ENCODE results near the gene KRTAP16-1. TPM values are rescaled to one million over a fixed set of nuclear protein-coding genes. Genes with fewer than 3 reads are reported as not detected.

KRTAP16-1 gene
- total RNA-seq, 1 experiment from 2014 or later = not detected

DNA sequence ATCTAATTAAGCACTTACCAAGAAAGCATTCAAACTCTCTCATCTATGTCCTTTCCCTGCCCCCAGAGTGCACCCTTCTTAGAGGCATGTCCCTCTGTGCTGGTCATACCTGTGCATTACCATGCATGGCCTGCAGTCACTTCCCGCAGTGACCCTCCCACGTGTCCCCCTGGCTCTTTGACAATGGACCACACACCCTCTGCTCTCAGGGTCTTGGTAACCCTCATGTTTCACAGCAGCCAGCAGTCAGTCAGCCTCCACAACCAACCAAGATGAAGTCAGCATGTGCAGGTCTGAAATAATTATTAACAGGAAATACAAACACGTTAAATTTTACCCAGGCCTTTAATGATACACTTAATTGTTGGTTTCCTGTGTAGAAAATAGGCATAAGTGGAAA, 31.4 kb upstream of the KRTAP16-1 start:
- Histone ChIP-seq H3K27ac (ENCODE audit: low read depth, low read length, poor library complexity, severe bottlenecking) (no peak overlapping the region), H3K36me3 (ENCODE audit: insufficient read depth, low read length, poor library complexity, severe bottlenecking) (no peaks in the 10 kb centered on the region), H3K4me1 (ENCODE audit: insufficient read depth, low read length, poor library complexity, severe bottlenecking) (peaks cover 12% of the 10 kb centered on the region), H3K27me3 (replicated peaks; ENCODE audit: insufficient read depth, low read depth, low read length, poor library complexity) (no peaks in the 10 kb centered on the region), H3K9me3 (ENCODE audit: low read depth, low read length, poor library complexity, severe bottlenecking) (no peaks in the 10 kb centered on the region), H3K4me3 (ENCODE audit: low read depth, low read length, poor library complexity, severe bottlenecking) (no peak overlapping the region)
- DNase-seq (ENCODE audit: low spot score) = peak; percentile 3
- no TSS peak for BruUV-seq (replicated peaks)
- TF ChIP-seq, protein P1, sequence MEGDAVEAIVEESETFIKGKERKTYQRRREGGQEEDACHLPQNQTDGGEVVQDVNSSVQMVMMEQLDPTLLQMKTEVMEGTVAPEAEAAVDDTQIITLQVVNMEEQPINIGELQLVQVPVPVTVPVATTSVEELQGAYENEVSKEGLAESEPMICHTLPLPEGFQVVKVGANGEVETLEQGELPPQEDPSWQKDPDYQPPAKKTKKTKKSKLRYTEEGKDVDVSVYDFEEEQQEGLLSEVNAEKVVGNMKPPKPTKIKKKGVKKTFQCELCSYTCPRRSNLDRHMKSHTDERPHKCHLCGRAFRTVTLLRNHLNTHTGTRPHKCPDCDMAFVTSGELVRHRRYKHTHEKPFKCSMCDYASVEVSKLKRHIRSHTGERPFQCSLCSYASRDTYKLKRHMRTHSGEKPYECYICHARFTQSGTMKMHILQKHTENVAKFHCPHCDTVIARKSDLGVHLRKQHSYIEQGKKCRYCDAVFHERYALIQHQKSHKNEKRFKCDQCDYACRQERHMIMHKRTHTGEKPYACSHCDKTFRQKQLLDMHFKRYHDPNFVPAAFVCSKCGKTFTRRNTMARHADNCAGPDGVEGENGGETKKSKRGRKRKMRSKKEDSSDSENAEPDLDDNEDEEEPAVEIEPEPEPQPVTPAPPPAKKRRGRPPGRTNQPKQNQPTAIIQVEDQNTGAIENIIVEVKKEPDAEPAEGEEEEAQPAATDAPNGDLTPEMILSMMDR (conservative IDR thresholded peaks at IDR 0.05; ENCODE audit: low read depth, low read length) = no peak
- TF ChIP-seq EZH2 (IDR thresholded peaks at IDR 0.05; ENCODE audit: borderline replicate concordance, low read depth, low read length, poor library complexity, severe bottlenecking) = no peak
- intact Hi-C loops (cut with micrococcal nuclease; ENCODE audit: unreplicated experiment) = no loop called here
- POLR2A ChIA-PET (ENCODE audit: low non-redundant PET) = no interaction called here
- CTCF ChIA-PET = no interaction called here

DNA sequence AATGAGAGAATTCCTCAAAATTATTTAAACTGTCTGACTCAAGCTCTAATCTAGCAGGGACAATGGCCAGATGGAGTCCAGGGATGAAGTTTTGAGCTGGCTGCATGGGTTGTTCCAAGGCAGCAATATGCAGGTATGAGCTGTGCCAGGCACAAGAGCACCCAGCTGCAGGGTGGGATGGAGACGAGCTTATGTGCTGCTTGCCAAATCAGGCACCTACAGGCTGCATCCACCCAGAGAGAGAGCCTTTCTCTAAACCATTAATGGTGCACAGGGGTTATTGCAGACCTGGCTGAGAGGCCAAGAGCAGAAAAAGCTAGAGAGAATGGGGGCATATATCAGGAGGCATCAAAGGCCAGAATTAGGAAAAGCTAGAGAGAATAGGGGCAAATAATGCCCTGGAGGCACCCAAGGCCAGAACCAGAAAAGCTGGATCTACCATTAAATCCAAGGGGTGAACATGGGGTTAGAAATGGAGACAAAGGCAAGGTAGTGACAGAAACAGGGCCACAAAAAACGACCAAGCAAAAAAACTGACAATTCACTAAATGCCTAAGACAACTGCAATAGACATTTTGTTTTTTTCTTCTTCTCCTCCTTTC, 30.6 kb upstream of the KRTAP16-1 start:
- ChIA-PET POLR2A (ENCODE audit: low non-redundant PET) (no interaction called here), CTCF (no interaction called here)
- Histone ChIP-seq H3K27me3 (replicated peaks; ENCODE audit: insufficient read depth, low read depth, low read length, poor library complexity) (no peaks in the 10 kb centered on the region), H3K4me3 (ENCODE audit: low read depth, low read length, poor library complexity, severe bottlenecking) (no peak overlapping the region), H3K9me3 (ENCODE audit: low read depth, low read length, poor library complexity, severe bottlenecking) (no peaks in the 10 kb centered on the region), H3K4me1 (ENCODE audit: insufficient read depth, low read length, poor library complexity, severe bottlenecking) (peaks cover 12% of the 10 kb centered on the region), H3K36me3 (ENCODE audit: insufficient read depth, low read length, poor library complexity, severe bottlenecking) (no peaks in the 10 kb centered on the region), H3K27ac (ENCODE audit: low read depth, low read length, poor library complexity, severe bottlenecking) (no peak overlapping the region)
- DNase-seq (ENCODE audit: low spot score) = no peak
- BruUV-seq (replicated peaks) = no TSS peak
- TF ChIP-seq, protein P1 (conservative IDR thresholded peaks at IDR 0.05; ENCODE audit: low read depth, low read length) = no peak
- TF ChIP-seq EZH2 (IDR thresholded peaks at IDR 0.05; ENCODE audit: borderline replicate concordance, low read depth, low read length, poor library complexity, severe bottlenecking) = no peak
- intact Hi-C loops (cut with micrococcal nuclease; ENCODE audit: unreplicated experiment) = no loop called here

- TF ChIP-seq, protein P1 (conservative IDR thresholded peaks at IDR 0.05; ENCODE audit: low read depth, low read length) = no peak
- no peak for TF ChIP-seq EZH2 (IDR thresholded peaks at IDR 0.05; ENCODE audit: borderline replicate concordance, low read depth, low read length, poor library complexity, severe bottlenecking)
- DNase-seq (ENCODE audit: low spot score) = no peak
- Histone ChIP-seq H3K9me3 (ENCODE audit: low read depth, low read length, poor library complexity, severe bottlenecking) (no peaks in the 10 kb centered on the region), H3K4me3 (ENCODE audit: low read depth, low read length, poor library complexity, severe bottlenecking) (no peak overlapping the region), H3K36me3 (ENCODE audit: insufficient read depth, low read length, poor library complexity, severe bottlenecking) (no peaks in the 10 kb centered on the region), H3K27me3 (replicated peaks; ENCODE audit: insufficient read depth, low read depth, low read length, poor library complexity) (no peaks in the 10 kb centered on the region), H3K4me1 (ENCODE audit: insufficient read depth, low read length, poor library complexity, severe bottlenecking) (peaks cover 12% of the 10 kb centered on the region), H3K27ac (ENCODE audit: low read depth, low read length, poor library complexity, severe bottlenecking) (no peak overlapping the region)
- CTCF ChIA-PET = no interaction called here
- no TSS peak for BruUV-seq (replicated peaks)
- POLR2A ChIA-PET (ENCODE audit: low non-redundant PET) = no interaction called here
- intact Hi-C loops (cut with micrococcal nuclease; ENCODE audit: unreplicated experiment) = no loop called here
Measured at GRCh38 chr17:41338961-41339485, 29.9 kb upstream of the KRTAP16-1 start.
